NCI-H2081 (cell line): ENCODE measurements around the gene EID2.

Experiments used
- DNase-seq, 2 experiments: peaks; one replicate each; lab custom pipeline; 2025; lab: John Stamatoyannopoulos, UW

EID2 gene

GRCh38 chr19:39502640-39503417, 37.1 kb downstream of the EID2 start:
- no peak for DNase-seq

GRCh38 chr19:39501340-39501739, 38.6 kb downstream of the EID2 start:
- DNase-seq, result no peak

GRCh38 chr19:39500543-39500942, 39.4 kb downstream of the EID2 start:
- no peak for DNase-seq

GRCh38 chr19:39499932-39500331, 40.0 kb downstream of the EID2 start:
- DNase-seq, result no peak

- DNase-seq, result peak; percentile 60 to 77
Observed at GRCh38 chr19:39498798-39499642, 40.9 kb downstream of the EID2 start, which contains the start of gene DLL3. DLL3 (plus strand) TSS chr19:39498947; CDS start chr19:39498975, 28 bp downstream.

GRCh38 chr19:39497996-39498797, 41.8 kb downstream of the EID2 start:
- peak; percentile 77 to 90 for DNase-seq

- no peak for DNase-seq
Observed at GRCh38 chr19:39497701-39497995, 42.3 kb downstream of the EID2 start.

GRCh38 chr19:39496063-39496462, 43.9 kb downstream of the EID2 start:
- no peak for DNase-seq

GRCh38 chr19:39494661-39495060, 45.3 kb downstream of the EID2 start:
- no peak for DNase-seq

- no peak for DNase-seq
Observed at GRCh38 chr19:39492788-39493187, 47.2 kb downstream of the EID2 start.

GRCh38 chr19:39492225-39492624, 47.7 kb downstream of the EID2 start:
- no peak for DNase-seq

GRCh38 chr19:39489756-39490155, 50.2 kb downstream of the EID2 start:
- DNase-seq, result no peak
